ENCODE data around the gene MPRIP. TPM values are rescaled to one million over a fixed set of nuclear protein-coding genes. Genes with fewer than 3 reads are reported as not detected.

MPRIP gene
- total and polyA plus RNA-seq, 4 donors = 121 to 342 (median 175) TPM

DNA sequence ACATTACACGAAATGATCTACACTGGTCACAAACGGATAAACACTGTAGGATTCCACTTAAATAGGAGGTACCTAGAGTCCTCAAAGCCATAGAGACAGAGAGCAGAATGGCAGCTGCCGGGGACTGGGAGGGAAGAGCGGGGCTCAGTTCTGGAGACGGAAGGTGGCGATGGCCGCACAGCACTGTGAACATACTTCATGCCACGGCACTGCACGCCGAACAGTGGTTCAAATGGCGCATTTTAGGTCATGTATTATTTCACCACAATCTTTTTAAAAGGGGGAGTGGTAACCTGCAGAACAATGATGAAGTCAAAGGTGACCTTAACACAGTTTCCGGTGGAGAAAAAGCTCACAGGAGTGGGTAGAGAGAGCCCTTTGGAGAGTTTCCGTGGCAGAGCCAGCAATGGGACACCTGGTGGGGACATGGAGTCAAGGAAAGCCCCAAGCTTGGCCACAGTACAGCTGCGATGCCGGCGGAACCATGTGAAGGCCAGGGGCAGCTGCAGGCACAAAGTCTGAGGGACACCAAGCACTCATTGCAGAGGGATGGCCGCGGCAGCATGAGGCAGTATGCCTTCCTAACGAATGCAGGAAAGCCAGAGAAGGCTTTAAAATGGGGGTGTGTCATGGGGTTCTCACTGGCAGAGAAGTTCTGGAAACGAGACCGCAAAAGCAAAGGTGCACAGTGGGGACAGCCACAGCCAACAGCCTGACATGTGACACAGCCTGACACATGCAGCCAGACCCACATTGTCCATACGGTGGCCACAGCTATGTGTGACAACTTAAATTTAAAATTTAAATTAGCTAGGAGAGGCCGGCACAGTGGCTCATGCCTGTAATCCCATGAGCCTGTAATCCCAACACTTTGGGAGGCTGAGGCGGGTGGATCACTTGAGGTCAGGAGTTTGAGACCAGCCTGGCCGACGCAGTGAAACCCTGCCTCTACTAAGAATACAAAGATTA, 187.4 kb downstream of the MPRIP start:
- DNase-seq = no peak

DNA sequence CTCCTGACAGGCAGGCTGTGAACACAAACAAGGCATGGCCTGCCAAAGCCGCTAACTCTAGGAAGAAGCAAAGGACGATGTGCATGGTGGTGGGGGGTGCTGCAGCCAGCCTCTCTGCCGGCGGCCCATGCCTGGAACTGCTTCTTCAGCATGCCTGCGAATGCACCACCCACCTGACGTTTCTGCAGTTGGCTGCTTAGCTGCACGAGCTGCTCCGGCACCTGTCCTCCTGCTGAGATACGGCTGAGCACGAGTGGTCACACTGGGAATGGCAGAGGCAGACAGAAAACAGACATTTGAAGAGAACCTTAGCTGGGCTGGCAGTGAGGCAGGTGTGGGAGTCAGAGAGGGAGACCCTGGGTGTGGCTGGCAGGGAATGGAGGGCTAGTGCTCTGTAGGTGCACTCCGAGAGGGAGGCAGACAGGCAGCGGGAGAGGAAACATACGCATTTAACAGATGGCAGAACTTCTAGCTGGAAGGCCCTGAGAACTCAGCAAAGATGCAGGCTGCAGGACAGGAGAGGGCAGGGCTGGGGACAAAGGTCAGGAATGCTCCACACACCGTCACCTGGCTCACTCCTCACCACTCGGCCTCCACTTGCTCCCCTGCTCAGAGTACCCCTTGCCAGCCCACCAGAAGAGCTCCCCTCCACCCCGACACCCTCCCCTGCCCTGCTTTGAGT, 189.5 kb downstream of the MPRIP start:
- Histone ChIP-seq H3K4me3 (no peak overlapping the region), H3K9me3 (ENCODE audit: control insufficient read depth in 4 of 4, insufficient read depth in 3 of 4, low read length in 3 of 4) (no peaks in the 10 kb centered on the region), H3K27me3 (ENCODE audit: control insufficient read depth in 3 of 3, insufficient read depth in 3 of 3, low read length in 2 of 3) (no peaks in the 10 kb centered on the region), H3K27ac (ENCODE audit: low read depth in 1 of 2, low read length in 1 of 2) (no peak overlapping the region), H3K9ac (ENCODE audit: insufficient read depth in 1 of 2, low read length in 2 of 2) (no peak overlapping the region), H3K36me3 (ENCODE audit: control insufficient read depth in 4 of 4, insufficient read depth in 4 of 4, low read length in 4 of 4) (peaks cover 5 to 57% (median 18%) of the 10 kb centered on the region in 4 donors), H3K4me1 (ENCODE audit: control insufficient read depth in 5 of 5, insufficient read depth in 5 of 5, low read length in 5 of 5) (peaks cover 0 to 18% (median 7%) of the 10 kb centered on the region in 5 donors)
- TF ChIP-seq CTCF (IDR thresholded peaks at IDR 0.05; ENCODE audit: control extremely low read depth, extremely low read depth) = no peak
- DNase-seq = no peak
- WGBS, 2 donors = 86 to 90% methylated on average over 16 of the region's 16 CpGs
- no peak for ATAC-seq (ENCODE audit: insufficient read depth, low FRiP score)

More for the DNA sequence above, 187.4 kb downstream of the MPRIP start:
- Histone ChIP-seq H3K9ac (ENCODE audit: insufficient read depth in 1 of 2, low read length in 2 of 2) (no peak overlapping the region), H3K27me3 (ENCODE audit: control insufficient read depth in 3 of 3, insufficient read depth in 3 of 3, low read length in 2 of 3) (no peaks in the 10 kb centered on the region), H3K27ac (ENCODE audit: low read depth in 1 of 2, low read length in 1 of 2) (no peak overlapping the region), H3K4me1 (ENCODE audit: control insufficient read depth in 5 of 5, insufficient read depth in 5 of 5, low read length in 5 of 5) (peaks cover 0 to 5% (median 0%) of the 10 kb centered on the region in 5 donors), H3K9me3 (ENCODE audit: control insufficient read depth in 4 of 4, insufficient read depth in 3 of 4, low read length in 3 of 4) (no peaks in the 10 kb centered on the region), H3K4me3 (no peak overlapping the region), H3K36me3 (ENCODE audit: control insufficient read depth in 4 of 4, insufficient read depth in 4 of 4, low read length in 4 of 4) (peaks cover 18 to 74% (median 28%) of the 10 kb centered on the region in 4 donors)
- ATAC-seq (ENCODE audit: insufficient read depth, low FRiP score) = no peak
- WGBS, 2 donors = 91 to 93% methylated on average over 26 of the region's 26 CpGs
- TF ChIP-seq CTCF (IDR thresholded peaks at IDR 0.05; ENCODE audit: control extremely low read depth, extremely low read depth) = no peak

GRCh38 chr17:17232303-17232621, 190.0 kb downstream of the MPRIP start:
- no peak overlapping the region for H3K4me3 ChIP-seq
- H3K36me3 ChIP-seq (ENCODE audit: control insufficient read depth in 4 of 4, insufficient read depth in 4 of 4, low read length in 4 of 4) = peaks cover 2 to 52% (median 18%) of the 10 kb centered on the region in 4 donors
- H3K9ac ChIP-seq (ENCODE audit: insufficient read depth in 1 of 2, low read length in 2 of 2) = no peak overlapping the region
- H3K9me3 ChIP-seq (ENCODE audit: control insufficient read depth in 4 of 4, insufficient read depth in 3 of 4, low read length in 3 of 4) = no peaks in the 10 kb centered on the region
- no peak for ATAC-seq (ENCODE audit: insufficient read depth, low FRiP score)
- 85 to 86% methylated on average over 11 of the region's 11 CpGs for WGBS, 2 donors
- DNase-seq = peak in 2 of 3 donors; percentile 36 to 42
- no peaks in the 10 kb centered on the region for H3K27me3 ChIP-seq (ENCODE audit: control insufficient read depth in 3 of 3, insufficient read depth in 3 of 3, low read length in 2 of 3)
- no peak for TF ChIP-seq CTCF (IDR thresholded peaks at IDR 0.05; ENCODE audit: control extremely low read depth, extremely low read depth)
- H3K4me1 ChIP-seq (ENCODE audit: control insufficient read depth in 5 of 5, insufficient read depth in 5 of 5, low read length in 5 of 5) = peaks cover 0 to 18% (median 7%) of the 10 kb centered on the region in 5 donors
- no peak overlapping the region for H3K27ac ChIP-seq (ENCODE audit: low read depth in 1 of 2, low read length in 1 of 2)

Data from lung (tissue), 12 donors.